Gastrocnemius medialis (tissue), 4 donors: ENCODE data around the gene DNAAF5.

Experiments used
- CTCF ChIP-seq, 5 experiments: fragments of 450-650 bp in 3 of 5; fragments of 200-600 bp in 2 of 5; sonication (generic) in 2 of 5; IDR thresholded peaks in 4 of 5; conservative IDR thresholded peaks in 1 of 5; 1 replicate in 4 of 5; 2 replicates in 1 of 5; pipeline ENCODE4 v1.5.1; 2016 to 2019; ENCODE audit warnings: antibody characterized with exemption in 5 of 5, mild to moderate bottlenecking in 3 of 5, moderate library complexity in 3 of 5
- POLR2A ChIP-seq, 2 donors: fragments of 450-650 bp; IDR thresholded peaks; one replicate each; pipeline ENCODE4 v1.6.1; 2017; ENCODE audit warnings: antibody characterized with exemption in 2 of 2, mild to moderate bottlenecking in 2 of 2, moderate library complexity in 2 of 2

GRCh38 chr7:772861-773621, 46.5 kb downstream of the DNAAF5 start:
- TF ChIP-seq CTCF (IDR thresholded peaks at IDR 0.05 in 4 of 5, conservative IDR thresholded peaks at IDR 0.05 in 1 of 5) (no peak), POLR2A (IDR thresholded peaks at IDR 0.05) (no peak)
